Adipose tissue (tissue), 3 donors: ENCODE measurements around the gene FEM1B. TPM values are rescaled to one million over a fixed set of nuclear protein-coding genes. Genes with fewer than 3 reads are reported as not detected.

ENCODE experiments used
- H3K27ac ChIP-seq: one replicate; pipeline ENCODE4 v1.5.1; 2013; ENCODE audit warnings: low read depth, low read length
- WGBS, 3 donors: extraction: QIAGEN DNeasy Blood & Tissue Kit; methylation state at CpG; one replicate each; pipeline ENCODE4 v1.1.7; 2013; 5-methylcytosine and 5-hydroxymethylcytosine counted together
- polyA plus RNA-seq, 3 donors: library from polyadenylated mRNA; stranded (reverse); fragments of 200-250 nt; gene quantifications; one replicate each; pipeline ENCODE4 v1.2.3, GENCODE V29; 2013
- donor health status: healthy with polysubstance abuse.
- donor health status: Bipolar disorder and iron deficiency.
- donor health status: healthy.

FEM1B gene
- polyA plus RNA-seq, 3 donors, result 5.1 to 15.6 (median 11.7) TPM

GRCh38 chr15:68300115-68300940, 22.8 kb downstream of the FEM1B start:
- WGBS, 3 donors, result 74 to 86% (median 75%) methylated on average over 6 of the region's 6 CpGs
- no peak overlapping the region for H3K27ac ChIP-seq

- H3K27ac ChIP-seq, result no peak overlapping the region
- WGBS, 3 donors, result 90 to 97% (median 93%) methylated on average over 8 of the region's 8 CpGs
These were observed 23.8 kb downstream of the FEM1B start for GRCh38 chr15:68301301-68301700.

GRCh38 chr15:68302729-68303128, 25.2 kb downstream of the FEM1B start:
- whole genome bisulfite sequencing, 3 donors, result 93 to 94% (median 93%) methylated on average over 6 of the region's 6 CpGs
- no peak overlapping the region for H3K27ac ChIP-seq

GRCh38 chr15:68303134-68303533, 25.6 kb downstream of the FEM1B start:
- WGBS, 3 donors, result 46 to 79% (median 57%) methylated on average over 2 of the region's 2 CpGs
- no peak overlapping the region for H3K27ac ChIP-seq

GRCh38 chr15:68303560-68304436, 26.3 kb downstream of the FEM1B start:
- 75 to 83% (median 79%) methylated on average over 15 of the region's 15 CpGs for WGBS, 3 donors
- no peak overlapping the region for H3K27ac ChIP-seq

- no peak overlapping the region for H3K27ac ChIP-seq
- 77 to 89% (median 87%) methylated on average over 15 of the region's 15 CpGs for WGBS, 3 donors
These were observed 27.2 kb downstream of the FEM1B start for GRCh38 chr15:68304589-68305337.

- 59 to 69% (median 68%) methylated on average over 6 of the region's 6 CpGs for WGBS, 3 donors
- H3K27ac ChIP-seq, result no peak overlapping the region
These were observed 27.9 kb downstream of the FEM1B start for GRCh38 chr15:68305420-68305871.

GRCh38 chr15:68307131-68307928, 29.8 kb downstream of the FEM1B start:
- H3K27ac ChIP-seq, result no peak overlapping the region
- WGBS, 3 donors, result 67 to 83% (median 79%) methylated on average over 14 of the region's 14 CpGs

GRCh38 chr15:68309024-68309423, 31.5 kb downstream of the FEM1B start:
- no peak overlapping the region for H3K27ac ChIP-seq
- WGBS, 3 donors, result 72 to 84% (median 81%) methylated on average over 3 of the region's 3 CpGs

GRCh38 chr15:68310178-68310803, 32.7 kb downstream of the FEM1B start:
- WGBS, 3 donors, result 30 to 80% (median 69%) methylated on average over 7 of the region's 7 CpGs
- no peak overlapping the region for H3K27ac ChIP-seq

- 71 to 93% (median 92%) methylated on average over 21 to 22 of the region's 22 CpGs for WGBS, 3 donors
- H3K27ac ChIP-seq, result no peak overlapping the region
These were observed 33.4 kb downstream of the FEM1B start for GRCh38 chr15:68310804-68311463.

GRCh38 chr15:68311464-68311835, 33.9 kb downstream of the FEM1B start:
- no peak overlapping the region for H3K27ac ChIP-seq
- WGBS, 3 donors, result 93 to 99% (median 98%) methylated on average over 3 of the region's 3 CpGs

- 80 to 95% (median 89%) methylated on average over 3 of the region's 3 CpGs for WGBS, 3 donors
- no peak overlapping the region for H3K27ac ChIP-seq
These were observed 34.5 kb downstream of the FEM1B start for GRCh38 chr15:68311859-68312557.

- WGBS, 3 donors, result 80 to 92% (median 91%) methylated on average over 17 to 18 of the region's 18 CpGs
- no peak overlapping the region for H3K27ac ChIP-seq
These were observed 35.2 kb downstream of the FEM1B start for GRCh38 chr15:68312701-68313204.

- H3K27ac ChIP-seq, result no peak overlapping the region
- WGBS, 3 donors, result 87 to 90% (median 90%) methylated on average over 18 of the region's 18 CpGs
These were observed 36.2 kb downstream of the FEM1B start for GRCh38 chr15:68313501-68314410.
